Lung (tissue), 12 donors: ENCODE data around the gene PEPD. TPM values are rescaled to one million over a fixed set of nuclear protein-coding genes. Genes with fewer than 3 reads are reported as not detected.

Source experiments
- ATAC-seq: fragments of 200-7000 bp; cut with Tn5 transposase; one replicate; pipeline ENCODE4 v1.9.1; 2020; ENCODE audit warnings: moderate number of reproducible peaks; ENCODE audit not compliant: insufficient read depth, low FRiP score
- DNase-seq, 3 donors: peaks; one replicate each; pipeline ENCODE4 v3.0.0-alpha.2; 2013 to 2017
- H3K27ac ChIP-seq, 2 donors: one replicate each; pipeline ENCODE4 v1.5.1; 2013; ENCODE audit warnings: mild to moderate bottlenecking in 2 of 2, moderate library complexity in 2 of 2, control low read depth in 1 of 2, inconsistent platforms in 1 of 2, low read depth in 1 of 2, low read length in 1 of 2
- H3K27me3 ChIP-seq, 3 donors: one replicate each; pipeline ENCODE4 v1.5.1; 2013; ENCODE audit warnings: low read length in 2 of 3; ENCODE audit not compliant: control insufficient read depth in 3 of 3, insufficient read depth in 3 of 3
- H3K36me3 ChIP-seq, 4 donors: one replicate each; pipeline ENCODE4 v1.5.1; 2013; ENCODE audit warnings: low read length in 4 of 4, mild to moderate bottlenecking in 1 of 4, moderate library complexity in 1 of 4; ENCODE audit not compliant: control insufficient read depth in 4 of 4, insufficient read depth in 4 of 4
- H3K4me1 ChIP-seq, 5 donors: one replicate each; pipeline ENCODE4 v1.5.1; 2013; ENCODE audit warnings: low read length in 5 of 5, mild to moderate bottlenecking in 2 of 5, moderate library complexity in 1 of 5; ENCODE audit not compliant: control insufficient read depth in 5 of 5, insufficient read depth in 5 of 5
- H3K4me3 ChIP-seq: one replicate; pipeline ENCODE4 v1.5.1; 2013; ENCODE audit warnings: mild to moderate bottlenecking, control low read depth, moderate library complexity
- H3K9ac ChIP-seq, 2 donors: one replicate each; pipeline ENCODE4 v1.5.1; 2013; ENCODE audit warnings: low read length in 2 of 2, control low read depth in 1 of 2; ENCODE audit not compliant: insufficient read depth in 1 of 2
- H3K9me3 ChIP-seq, 4 donors: one replicate each; pipeline ENCODE4 v1.5.1; 2013; ENCODE audit warnings: low read length in 3 of 4, mild to moderate bottlenecking in 1 of 4, moderate library complexity in 1 of 4; ENCODE audit not compliant: control insufficient read depth in 4 of 4, insufficient read depth in 3 of 4
- CTCF ChIP-seq: IDR thresholded peaks from 2 replicates; pipeline ENCODE4 v1.5.1; 2012; ENCODE audit warnings: mild to moderate bottlenecking; ENCODE audit errors: control extremely low read depth, extremely low read depth
- WGBS, 2 donors: extraction: QIAGEN DNeasy Blood & Tissue Kit; methylation state at CpG; one replicate each; pipeline ENCODE4 v1.1.7; 2013; 5-methylcytosine and 5-hydroxymethylcytosine counted together
- polyA plus RNA-seq, 2 donors: library from polyadenylated mRNA; stranded (reverse); fragments of 200-250 nt; gene quantifications; one replicate each; pipeline ENCODE4 v1.2.1, GENCODE V29; 2013
- total RNA-seq, 2 donors: library from RNA; depleted of rRNA in 1 of 2; stranded (reverse); fragments of >200 nt in 1 of 2; gene quantifications; one replicate each; pipeline ENCODE4 v1.2.1, GENCODE V29; 2014 to 2021
- donor health status: control.
- donor health status: control.
- donor health status: Bipolar disorder and iron deficiency.
- donor health status: healthy.
- donor health status: DM: yes; HTN: yes; CAD: no.

PEPD gene
- total and polyA plus RNA-seq, 4 donors, result 29.6 to 88.2 (median 73.4) TPM

GRCh38 chr19:33528404-33528803 lies 6.8 kb upstream of the PEPD start:
- no peaks in the 10 kb centered on the region for H3K36me3 ChIP-seq
- no peak for DNase-seq
- H3K9me3 ChIP-seq, result no peaks in the 10 kb centered on the region
- no peak overlapping the region for H3K9ac ChIP-seq
- 71 to 84% methylated on average over 2 of the region's 2 CpGs for WGBS, 2 donors
- H3K4me3 ChIP-seq, result no peak overlapping the region
- ATAC-seq, result no peak
- TF ChIP-seq CTCF, result no peak
- H3K4me1 ChIP-seq, result no peaks in the 10 kb centered on the region
- H3K27me3 ChIP-seq, result peaks cover 0 to 4% (median 0%) of the 10 kb centered on the region in 3 donors
- no peak overlapping the region for H3K27ac ChIP-seq

- DNase-seq (no peak), ATAC-seq (no peak)
- Histone ChIP-seq H3K4me3 (no peak overlapping the region), H3K36me3 (no peaks in the 10 kb centered on the region), H3K27ac (no peak overlapping the region), H3K27me3 (peaks cover 0 to 4% (median 0%) of the 10 kb centered on the region in 3 donors), H3K4me1 (peaks cover 0 to 5% (median under 1%) of the 10 kb centered on the region in 5 donors), H3K9me3 (no peaks in the 10 kb centered on the region), H3K9ac (no peak overlapping the region)
- no peak for TF ChIP-seq CTCF
- 72 to 85% methylated on average over 2 of the region's 2 CpGs for WGBS, 2 donors
Measured at GRCh38 chr19:33527125-33527524, 5.5 kb upstream of the PEPD start.

GRCh38 chr19:33524024-33524664 lies 2.6 kb upstream of the PEPD start:
- WGBS, 2 donors, result 71 to 83% methylated on average over 17 of the region's 17 CpGs
- no peak for ATAC-seq
- no peak overlapping the region for H3K9ac ChIP-seq

More at GRCh38 chr19:33524024-33524664, 2.6 kb upstream of the PEPD start:
- Histone ChIP-seq H3K27ac (no peak overlapping the region), H3K27me3 (no peaks in the 10 kb centered on the region), H3K4me3 (no peak overlapping the region), H3K4me1 (peaks cover 5 to 10% (median 9%) of the 10 kb centered on the region in 5 donors), H3K36me3 (no peaks in the 10 kb centered on the region), H3K9me3 (no peaks in the 10 kb centered on the region)
- no peak for TF ChIP-seq CTCF
- DNase-seq, result no peak
